PC-3 (cell line): ENCODE data around the gene ZKSCAN4. TPM values are rescaled to one million over a fixed set of nuclear protein-coding genes. Genes with fewer than 3 reads are reported as not detected.
A peak's percentile ranks its signal among the peaks of the same experiment; 100 is the strongest.

ENCODE experiments used
- ATAC-seq: fragments of 200-7000 bp; cut with Tn5 transposase; 2 replicates; pipeline ENCODE4 v1.9.1; 2020; ENCODE audit warnings: mild to moderate bottlenecking, moderate library complexity
- BruUV-seq: library from RNA; stranded (reverse); fragments of 400-500 nt; replicated peaks from 2 replicates; lab custom pipeline; 2021; lab: Mats Ljungman, UMichigan
- CTCF ChIA-PET: fragments of 300-600 bp; sonication (Branson Sonifier 250); formaldehyde crosslinking; loops from one replicate; lab custom pipeline; 2022; ENCODE audit warnings: antibody characterized with exemption; lab: Charles Lee
- POLR2A ChIA-PET: fragments of 300-600 bp; sonication (Branson Sonifier 250); formaldehyde crosslinking; loops from one replicate; lab custom pipeline; 2022; ENCODE audit warnings: antibody characterized with exemption; ENCODE audit not compliant: unreplicated experiment; lab: Charles Lee
- DNase-seq: peaks from one replicate; pipeline ENCODE4 v3.0.0-alpha.2; 2015
- H2AFZ ChIP-seq: fragments of 300-600 bp; sonication (generic); 2 replicates; pipeline ENCODE4 v1.6.0; 2016; ENCODE audit warnings: antibody characterized with exemption, low read length
- H3F3A ChIP-seq: fragments of 300-600 bp; sonication (generic); one replicate; pipeline ENCODE4 v1.6.0; 2017; ENCODE audit warnings: antibody characterized with exemption, low read length, control low read depth, mild to moderate bottlenecking; ENCODE audit not compliant: unreplicated experiment
- H3K27ac ChIP-seq: fragments of 300-600 bp; sonication (generic); 2 replicates; pipeline ENCODE4 v1.5.1; 2016; ENCODE audit warnings: mild to moderate bottlenecking, low read length
- H3K27me3 ChIP-seq: fragments of 300-600 bp; sonication (generic); 2 replicates; pipeline ENCODE4 v1.6.1; 2016; ENCODE audit warnings: low read length, mixed read lengths
- H3K36me3 ChIP-seq: fragments of 300-600 bp; sonication (generic); 2 replicates; pipeline ENCODE4 v1.6.1; 2016; ENCODE audit warnings: low read depth, mixed run types, low read length, mixed read lengths
- H3K4me1 ChIP-seq: fragments of 300-600 bp; sonication (generic); 2 replicates; pipeline ENCODE4 v1.5.1; 2016; ENCODE audit warnings: low read length; ENCODE audit not compliant: insufficient read depth
- H3K4me2 ChIP-seq: fragments of 300-600 bp; sonication (generic); 2 replicates; pipeline ENCODE4 v1.6.0; 2016; ENCODE audit warnings: low read length
- H3K4me3 ChIP-seq: fragments of 300-600 bp; sonication (generic); 2 replicates; pipeline ENCODE4 v1.5.1; 2016; ENCODE audit warnings: mild to moderate bottlenecking, low read length, mixed read lengths
- H3K79me2 ChIP-seq: fragments of 300-600 bp; sonication (generic); 2 replicates; pipeline ENCODE4 v1.6.1; 2017; ENCODE audit warnings: low read length, mixed read lengths
- H3K9ac ChIP-seq: fragments of 300-600 bp; sonication (generic); 2 replicates; pipeline ENCODE4 v1.6.0; 2016; ENCODE audit warnings: mild to moderate bottlenecking, low read length
- H3K9me2 ChIP-seq: fragments of 300-600 bp; sonication (generic); replicated peaks from 2 replicates; pipeline ENCODE4 v1.6.1; 2016; ENCODE audit warnings: mixed run types, low read length, mixed read lengths
- H3K9me3 ChIP-seq: fragments of 300-600 bp; sonication (generic); 2 replicates; pipeline ENCODE4 v1.6.1; 2016; ENCODE audit warnings: low read length, mixed read lengths
- H4K20me1 ChIP-seq: fragments of 300-600 bp; sonication (generic); 2 replicates; pipeline ENCODE4 v1.6.1; 2016; ENCODE audit warnings: low read length, mixed read lengths
- EZH2 ChIP-seq: fragments of 300-600 bp; sonication (generic); IDR thresholded peaks from one replicate; pipeline ENCODE4 v1.6.1; 2017; ENCODE audit warnings: antibody characterized with exemption, mild to moderate bottlenecking, low read length; ENCODE audit not compliant: unreplicated experiment
- EZH2phosphoT487 ChIP-seq: fragments of 300-600 bp; sonication (generic); IDR thresholded peaks from 2 replicates; pipeline ENCODE4 v1.6.1; 2018; ENCODE audit warnings: mild to moderate bottlenecking, antibody characterized with exemption, low read length, borderline replicate concordance
- intact Hi-C: fragments of 100-400 bp; cut with micrococcal nuclease; formaldehyde crosslinking; loops from 2 replicates; pipeline ENCODE4 v1.9.0; 2023
- total RNA-seq: library from RNA; depleted of rRNA; stranded (reverse); fragments of >200 nt; gene quantifications from 2 replicates; pipeline ENCODE4 v1.2.3, GENCODE V29; 2014
- TF ChIP-seq, protein P1 (sequence below): fragments of 300-600 bp; sonication (generic); conservative IDR thresholded peaks from 2 replicates; pipeline ENCODE4 v1.5.1; 2017; ENCODE audit warnings: antibody characterized with exemption, low read depth, mild to moderate bottlenecking, low read length

The ZKSCAN4 gene
- total RNA-seq, 1 experiment from 2014 or later = 2.3 TPM

DNA sequence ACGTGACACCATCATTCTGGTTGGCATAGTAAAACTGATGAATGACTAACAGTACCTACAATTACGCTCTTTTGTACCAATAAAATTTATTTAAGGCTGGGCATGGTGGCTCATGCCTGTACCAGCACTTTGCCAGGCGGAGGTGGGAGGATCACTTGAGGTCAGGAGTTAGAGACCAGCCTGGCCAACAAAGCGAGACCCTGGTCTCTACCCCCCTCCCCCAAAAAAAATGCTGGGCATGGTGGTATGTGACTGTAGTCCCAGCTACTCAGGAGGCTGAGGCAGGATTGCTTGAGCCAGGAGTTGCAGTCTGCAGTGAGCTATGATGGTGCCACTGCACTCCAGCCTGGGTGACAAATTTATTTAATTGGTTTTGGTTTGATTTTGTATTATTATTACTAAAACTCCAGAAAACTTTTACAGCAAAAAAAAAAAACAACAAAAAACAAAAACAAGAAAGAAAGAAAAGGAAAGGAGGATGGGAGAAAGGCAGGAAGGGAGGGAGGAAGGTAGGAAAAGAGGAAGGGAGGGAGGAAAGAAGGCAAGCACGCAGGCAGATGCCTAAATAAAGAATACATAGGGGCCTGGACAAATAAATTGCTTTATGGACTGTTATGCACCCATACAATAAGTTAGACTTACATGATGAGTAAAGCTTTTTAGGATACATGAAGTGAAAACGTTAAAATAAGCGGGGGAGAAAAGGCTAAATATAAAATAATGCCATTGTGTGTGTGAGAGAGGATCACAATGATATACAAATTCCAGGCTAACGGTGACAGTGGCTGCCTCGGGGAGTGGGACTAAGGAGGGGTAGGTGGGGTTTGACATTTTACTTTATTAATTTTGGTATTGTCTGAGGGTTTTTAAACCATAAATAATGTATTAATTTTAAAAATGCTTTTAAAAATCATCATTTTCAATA is 27.7 kb downstream of the ZKSCAN4 start:
- Histone ChIP-seq H3K27me3 (no peaks in the 10 kb centered on the region), H3K4me1 (peaks cover 23% of the 10 kb centered on the region), H3K9me2 (no peaks in the 10 kb centered on the region), H3K4me3 (peak overlapping the region; percentile 92), H3K9me3 (no peaks in the 10 kb centered on the region), H3K9ac (peak overlapping the region; percentile 81), H3K79me2 (peaks cover 19% of the 10 kb centered on the region), H4K20me1 (no peaks in the 10 kb centered on the region), H3K27ac (peak overlapping the region; percentile 42; the same call in 1 of the 2 replicates), H2AFZ (peak overlapping the region; percentile 93), H3F3A (no peaks in the 10 kb centered on the region), H3K36me3 (peaks cover 17% of the 10 kb centered on the region), H3K4me2 (peak overlapping the region; percentile 84)
- TSS peak; percentile 99 for BruUV-seq
- TF ChIP-seq, protein P1, sequence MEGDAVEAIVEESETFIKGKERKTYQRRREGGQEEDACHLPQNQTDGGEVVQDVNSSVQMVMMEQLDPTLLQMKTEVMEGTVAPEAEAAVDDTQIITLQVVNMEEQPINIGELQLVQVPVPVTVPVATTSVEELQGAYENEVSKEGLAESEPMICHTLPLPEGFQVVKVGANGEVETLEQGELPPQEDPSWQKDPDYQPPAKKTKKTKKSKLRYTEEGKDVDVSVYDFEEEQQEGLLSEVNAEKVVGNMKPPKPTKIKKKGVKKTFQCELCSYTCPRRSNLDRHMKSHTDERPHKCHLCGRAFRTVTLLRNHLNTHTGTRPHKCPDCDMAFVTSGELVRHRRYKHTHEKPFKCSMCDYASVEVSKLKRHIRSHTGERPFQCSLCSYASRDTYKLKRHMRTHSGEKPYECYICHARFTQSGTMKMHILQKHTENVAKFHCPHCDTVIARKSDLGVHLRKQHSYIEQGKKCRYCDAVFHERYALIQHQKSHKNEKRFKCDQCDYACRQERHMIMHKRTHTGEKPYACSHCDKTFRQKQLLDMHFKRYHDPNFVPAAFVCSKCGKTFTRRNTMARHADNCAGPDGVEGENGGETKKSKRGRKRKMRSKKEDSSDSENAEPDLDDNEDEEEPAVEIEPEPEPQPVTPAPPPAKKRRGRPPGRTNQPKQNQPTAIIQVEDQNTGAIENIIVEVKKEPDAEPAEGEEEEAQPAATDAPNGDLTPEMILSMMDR = no peak
- TF ChIP-seq EZH2phosphoT487 (no peak), EZH2 (no peak)
- no peak; the same call in 1 of the 2 replicates for ATAC-seq
- DNase-seq = no peak
- CTCF ChIA-PET = no interaction called here
- POLR2A ChIA-PET = no interaction called here
- intact Hi-C loops = loop anchor here (1.0 to 5.0 kb wide), 4 partner anchors 28 to 130 kb away; partner anchors contain the start of genes ZKSCAN4 and ZSCAN31

DNA sequence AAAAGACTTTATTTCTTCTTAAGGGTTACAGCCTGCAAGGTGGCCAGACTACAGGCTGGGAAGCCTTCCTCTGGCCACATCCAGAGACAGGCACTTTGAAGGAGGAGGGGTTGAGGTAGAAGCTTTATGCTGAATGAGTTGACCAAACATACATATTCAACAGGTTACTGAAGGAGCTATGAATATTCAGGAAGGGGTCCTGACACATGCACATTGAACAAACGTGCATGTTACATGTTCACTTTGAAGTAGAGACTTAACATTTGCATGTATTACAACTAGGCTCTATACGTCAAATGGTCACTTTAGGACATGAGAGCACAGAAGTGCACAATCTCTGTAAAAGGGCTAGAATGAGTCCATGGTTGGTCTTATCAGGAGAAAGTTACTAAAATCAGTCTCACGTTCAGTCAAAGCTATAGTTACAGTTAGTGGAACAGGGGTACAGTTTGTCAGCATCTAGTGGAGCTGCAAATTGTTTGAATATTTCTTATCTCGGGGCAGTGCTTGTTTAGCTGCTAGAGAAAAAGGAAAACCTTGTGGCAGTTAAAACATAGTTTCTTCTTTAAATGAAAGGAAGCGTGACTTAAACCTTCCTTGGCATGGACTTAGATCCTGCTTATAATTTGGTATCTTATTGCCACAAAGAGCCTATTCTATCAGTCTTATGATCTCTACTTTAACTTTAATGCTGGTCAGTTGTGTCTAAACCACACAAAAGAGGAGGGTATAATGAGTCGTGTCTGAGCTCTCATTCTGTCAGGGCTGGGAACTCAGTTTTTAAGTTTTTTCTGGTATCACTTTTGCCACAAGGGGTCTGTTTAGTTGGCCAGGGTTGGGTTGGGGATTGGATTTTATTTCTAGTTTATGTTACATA is 31.6 kb downstream of the ZKSCAN4 start:
- no peak overlapping the region for H3K27ac ChIP-seq
- CTCF ChIA-PET = no interaction called here
- ATAC-seq = no peak

More for the DNA sequence above, 31.6 kb downstream of the ZKSCAN4 start:
- Histone ChIP-seq H3K4me3 (no peak overlapping the region), H3K36me3 (no peaks in the 10 kb centered on the region), H2AFZ (no peak overlapping the region), H3K27me3 (no peaks in the 10 kb centered on the region), H3K9ac (no peak overlapping the region), H4K20me1 (no peaks in the 10 kb centered on the region), H3F3A (no peaks in the 10 kb centered on the region), H3K4me2 (0 out of 2 replicates have a peak overlapping the region, but pooled peaks have one; percentile 15), H3K9me3 (no peaks in the 10 kb centered on the region), H3K79me2 (peaks cover 3% of the 10 kb centered on the region), H3K4me1 (peaks cover 19% of the 10 kb centered on the region), H3K9me2 (no peaks in the 10 kb centered on the region)
- POLR2A ChIA-PET = interaction anchor here (0.6 kb wide), 1 partner anchor 318 kb away, joined by 21 read pairs; no protein-coding TSS in a partner anchor
- TF ChIP-seq EZH2phosphoT487 = no peak
- TF ChIP-seq EZH2 = no peak
- TF ChIP-seq, protein P1 = 0 out of 2 replicates have a peak, but pooled peaks have one; percentile 8
- DNase-seq = peak; percentile 33
- intact Hi-C loops = no loop called here
- no TSS peak for BruUV-seq
